ENCODE measurements around the gene AKR7A3.
"Not testable (repeated sequence)": the region's sequence is repeated elsewhere in the genome, so short reads cannot be mapped to it uniquely, and the experiment has no call there.

AKR7A3 gene

DNA sequence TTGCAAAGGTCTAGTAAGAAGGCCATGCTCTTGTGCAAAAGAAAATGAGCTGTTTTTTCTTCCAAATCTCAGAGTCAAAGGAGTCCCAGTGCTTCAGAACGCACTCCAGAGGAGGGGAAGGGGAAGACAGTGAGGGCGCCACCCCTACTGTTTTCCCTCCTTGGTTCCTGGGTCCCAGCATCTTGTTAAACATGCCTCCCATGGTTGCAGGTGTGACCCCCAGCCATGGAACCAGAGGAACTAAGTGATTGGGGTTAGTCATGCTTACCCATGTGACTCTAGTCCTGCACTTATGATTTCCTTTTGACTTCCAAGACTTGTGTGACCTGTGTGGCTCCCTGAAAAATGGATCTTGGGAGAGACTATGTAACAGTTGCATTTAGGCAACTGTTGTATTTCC lies 6.1 kb upstream of the AKR7A3 start:
- WGBS, result 91% methylated on average over 1 of the region's 2 CpGs

DNA sequence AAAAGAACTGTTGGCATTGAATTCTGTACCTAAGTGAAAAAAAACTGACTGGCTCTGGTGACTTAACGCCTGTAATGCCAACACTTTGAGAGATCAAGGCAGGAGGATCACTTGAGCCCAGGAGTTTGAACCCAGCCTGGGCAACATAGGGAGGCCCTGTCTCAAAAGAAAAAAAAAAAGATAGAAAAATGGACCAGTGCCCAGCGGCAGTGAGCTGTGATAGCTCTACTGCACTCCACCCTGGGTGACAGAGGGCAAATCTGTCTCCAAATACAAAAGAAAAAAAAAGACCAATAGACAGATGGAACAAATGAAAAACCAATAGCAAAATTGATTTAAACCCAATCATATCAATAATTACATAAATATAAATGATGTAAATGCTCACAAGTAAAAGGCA lies 674 bp upstream of the AKR7A3 start:
- Histone ChIP-seq H3K36me3 (ENCODE audit: control insufficient read depth in 1 of 2, insufficient read depth in 2 of 2, low read depth in 1 of 2, low read length in 2 of 2) (peaks cover 5 to 20% of the 10 kb centered on the region in 2 experiments), H3K79me1 (replicated peaks; ENCODE audit: low read length, poor library complexity, severe bottlenecking) (no peaks in the 10 kb centered on the region), H3K9me3 (ENCODE audit: control insufficient read depth, low read length) (peaks cover 18% of the 10 kb centered on the region), H2AK5ac (ENCODE audit: low read length, severe bottlenecking) (no peak overlapping the region), H3K14ac (ENCODE audit: low read length in 2 of 2) (no peak overlapping the region), H3K4ac (ENCODE audit: low read depth in 1 of 2, low read length in 2 of 2) (no peak overlapping the region), H3K23ac (ENCODE audit: low read length in 2 of 2) (no peak overlapping the region), H3K4me3 (ENCODE audit: insufficient read depth in 1 of 2, low read depth in 1 of 2, low read length in 2 of 2) (peak overlapping the region in 1 of 2 experiments; percentile 75), H3K18ac (ENCODE audit: low read depth in 1 of 2, low read length in 2 of 2) (no peak overlapping the region), H3K4me1 (ENCODE audit: control insufficient read depth, insufficient read depth, low read depth, low read length) (peaks cover 8% of the 10 kb centered on the region), H3K27ac (ENCODE audit: low read length, poor library complexity, severe bottlenecking) (no peak overlapping the region), H4K8ac (ENCODE audit: low read length) (no peak overlapping the region), H3K27me3 (ENCODE audit: control insufficient read depth in 1 of 2, insufficient read depth in 1 of 2, low read length in 2 of 2) (no peaks in the 10 kb centered on the region), H3K9ac (ENCODE audit: low read length) (peak overlapping the region; percentile 48), H2BK12ac (ENCODE audit: low read length in 2 of 2) (no peak overlapping the region), H2BK15ac (ENCODE audit: low read depth, poor library complexity, severe bottlenecking) (no peak overlapping the region), H4K91ac (ENCODE audit: low read length) (no peak overlapping the region), H3K4me2 (ENCODE audit: low read length, poor library complexity, severe bottlenecking) (peak overlapping the region; percentile 48), H2BK5ac (ENCODE audit: low read depth, low read length, poor library complexity, severe bottlenecking) (no peak overlapping the region), H2BK120ac (ENCODE audit: low read depth, low read length) (no peak overlapping the region), H2AFZ (ENCODE audit: low read depth, low read length) (no peak overlapping the region)
- 58% methylated on average over 2 of the region's 2 CpGs for WGBS
- DNase-seq, result no peak

More for the DNA sequence above, 6.1 kb upstream of the AKR7A3 start:
- H3K4me1 ChIP-seq (ENCODE audit: control insufficient read depth, insufficient read depth, low read depth, low read length), result no peaks in the 10 kb centered on the region
- peaks cover 6 to 23% of the 10 kb centered on the region in 2 experiments for H3K36me3 ChIP-seq (ENCODE audit: control insufficient read depth in 1 of 2, insufficient read depth in 2 of 2, low read depth in 1 of 2, low read length in 2 of 2)
- H3K14ac ChIP-seq (ENCODE audit: low read length in 2 of 2), result no peak overlapping the region
- no peak overlapping the region for H2BK15ac ChIP-seq (ENCODE audit: low read depth, poor library complexity, severe bottlenecking)
- no peak overlapping the region for H3K23ac ChIP-seq (ENCODE audit: low read length in 2 of 2)
- H2BK5ac ChIP-seq (ENCODE audit: low read depth, low read length, poor library complexity, severe bottlenecking), result no peak overlapping the region
- H2BK120ac ChIP-seq (ENCODE audit: low read depth, low read length), result no peak overlapping the region
- H3K4me3 ChIP-seq (ENCODE audit: insufficient read depth in 1 of 2, low read depth in 1 of 2, low read length in 2 of 2), result peak overlapping the region in 1 of 2 experiments; percentile 9
- no peak overlapping the region for H2BK12ac ChIP-seq (ENCODE audit: low read length in 2 of 2)
- H3K4ac ChIP-seq (ENCODE audit: low read depth in 1 of 2, low read length in 2 of 2), result no peak overlapping the region
- no peak overlapping the region for H3K9ac ChIP-seq (ENCODE audit: low read length)
- H3K79me1 ChIP-seq (replicated peaks; ENCODE audit: low read length, poor library complexity, severe bottlenecking), result no peaks in the 10 kb centered on the region
- H3K27me3 ChIP-seq (ENCODE audit: control insufficient read depth in 1 of 2, insufficient read depth in 1 of 2, low read length in 2 of 2), result no peaks in the 10 kb centered on the region
- H4K91ac ChIP-seq (ENCODE audit: low read length), result no peak overlapping the region
- H2AFZ ChIP-seq (ENCODE audit: low read depth, low read length), result no peak overlapping the region
- no peak overlapping the region for H3K4me2 ChIP-seq (ENCODE audit: low read length, poor library complexity, severe bottlenecking)
- no peak overlapping the region for H3K18ac ChIP-seq (ENCODE audit: low read depth in 1 of 2, low read length in 2 of 2)
- no peak for DNase-seq
- H4K8ac ChIP-seq (ENCODE audit: low read length), result no peak overlapping the region
- H3K27ac ChIP-seq (ENCODE audit: low read length, poor library complexity, severe bottlenecking), result no peak overlapping the region
- peaks cover 35% of the 10 kb centered on the region for H3K9me3 ChIP-seq (ENCODE audit: control insufficient read depth, low read length)
- H2AK5ac ChIP-seq (ENCODE audit: low read length, severe bottlenecking), result no peak overlapping the region

DNA sequence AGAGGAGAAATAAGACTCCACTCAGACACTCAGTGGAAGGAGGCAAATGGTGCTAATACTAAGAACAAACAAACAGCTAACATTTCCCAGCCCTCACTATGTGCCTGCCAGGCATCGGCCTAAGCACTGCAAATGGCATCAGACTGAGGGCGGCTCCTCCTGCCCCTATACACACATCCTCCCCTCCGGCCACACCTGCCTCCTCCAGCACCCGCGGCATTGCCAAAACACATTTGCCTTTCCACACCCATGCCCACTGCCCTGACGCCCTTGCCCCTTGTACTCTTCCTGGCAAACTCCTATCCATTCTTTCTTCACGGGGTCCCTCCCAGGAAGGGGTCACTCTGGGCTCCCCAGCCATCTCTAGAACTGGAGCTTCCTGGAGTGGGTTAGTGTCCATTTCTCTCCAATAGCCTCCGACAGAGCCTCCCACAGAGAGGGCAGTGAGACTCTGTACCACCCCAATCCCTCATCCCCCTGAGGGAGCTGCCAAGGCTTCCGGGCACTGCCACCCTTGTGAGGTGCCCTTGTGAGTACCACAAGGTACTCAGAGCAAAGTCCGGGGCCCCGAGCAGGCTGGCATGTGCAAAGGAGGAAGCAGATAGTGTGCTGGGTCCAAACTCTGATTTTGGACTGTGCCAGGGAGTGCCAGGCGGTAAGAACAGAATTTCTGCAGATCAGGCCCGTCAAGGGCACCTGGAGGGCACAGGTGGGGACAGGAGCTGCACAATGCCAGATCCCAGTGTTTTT lies 959 bp downstream of the AKR7A3 start:
- peaks cover 11% of the 10 kb centered on the region for H3K9me3 ChIP-seq (ENCODE audit: control insufficient read depth, low read length)
- H3K27ac ChIP-seq (ENCODE audit: low read length, poor library complexity, severe bottlenecking), result no peak overlapping the region
- no peak overlapping the region for H3K14ac ChIP-seq (ENCODE audit: low read length in 2 of 2)
- no peak overlapping the region for H3K23ac ChIP-seq (ENCODE audit: low read length in 2 of 2)
- no peak overlapping the region for H3K4ac ChIP-seq (ENCODE audit: low read depth in 1 of 2, low read length in 2 of 2)
- 91% methylated on average over 13 of the region's 13 CpGs for WGBS
- no peak overlapping the region for H2AFZ ChIP-seq (ENCODE audit: low read depth, low read length)
- no peak overlapping the region for H4K8ac ChIP-seq (ENCODE audit: low read length)
- no peak overlapping the region for H3K4me2 ChIP-seq (ENCODE audit: low read length, poor library complexity, severe bottlenecking)
- no peak overlapping the region for H2BK120ac ChIP-seq (ENCODE audit: low read depth, low read length)
- H3K79me1 ChIP-seq (replicated peaks; ENCODE audit: low read length, poor library complexity, severe bottlenecking), result no peaks in the 10 kb centered on the region
- H3K9ac ChIP-seq (ENCODE audit: low read length), result no peak overlapping the region
- H3K4me1 ChIP-seq (ENCODE audit: control insufficient read depth, insufficient read depth, low read depth, low read length), result peaks cover 8% of the 10 kb centered on the region
- peaks cover 4 to 25% of the 10 kb centered on the region in 2 experiments for H3K36me3 ChIP-seq (ENCODE audit: control insufficient read depth in 1 of 2, insufficient read depth in 2 of 2, low read depth in 1 of 2, low read length in 2 of 2)
- no peak overlapping the region for H4K91ac ChIP-seq (ENCODE audit: low read length)
- H3K4me3 ChIP-seq (ENCODE audit: insufficient read depth in 1 of 2, low read depth in 1 of 2, low read length in 2 of 2), result no peak overlapping the region
- no peak overlapping the region for H2BK5ac ChIP-seq (ENCODE audit: low read depth, low read length, poor library complexity, severe bottlenecking)
- H3K18ac ChIP-seq (ENCODE audit: low read depth in 1 of 2, low read length in 2 of 2), result no peak overlapping the region
- H2BK15ac ChIP-seq (ENCODE audit: low read depth, poor library complexity, severe bottlenecking), result no peak overlapping the region
- no peak for DNase-seq
- no peak overlapping the region for H2AK5ac ChIP-seq (ENCODE audit: low read length, severe bottlenecking)
- no peaks in the 10 kb centered on the region for H3K27me3 ChIP-seq (ENCODE audit: control insufficient read depth in 1 of 2, insufficient read depth in 1 of 2, low read length in 2 of 2)
- H2BK12ac ChIP-seq (ENCODE audit: low read length in 2 of 2), result no peak overlapping the region

DNA sequence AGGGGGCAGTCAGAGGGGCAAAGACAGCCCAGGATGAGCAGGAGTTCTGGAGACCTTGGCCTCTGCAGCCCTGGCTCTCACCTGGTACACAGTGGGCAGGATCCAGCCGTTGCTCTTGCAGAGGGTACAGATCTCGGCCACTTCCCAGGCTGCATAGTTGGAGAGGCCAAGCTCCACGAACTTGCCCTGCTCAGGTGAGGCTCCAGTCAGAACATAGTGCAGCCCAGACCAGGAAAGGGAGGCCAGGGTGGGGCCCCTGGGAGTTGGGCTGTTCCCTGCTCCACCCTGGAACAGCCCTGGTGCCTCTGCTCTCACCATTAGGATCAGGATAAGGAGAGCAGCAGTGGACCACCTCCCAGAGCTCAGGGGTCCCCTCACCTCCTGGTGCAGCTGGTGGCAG lies 2.8 kb downstream of the AKR7A3 start:
- not testable (repeated sequence) for H2BK12ac ChIP-seq (ENCODE audit: low read length in 2 of 2); H2AK5ac ChIP-seq (ENCODE audit: low read length, severe bottlenecking); H2AFZ ChIP-seq (ENCODE audit: low read depth, low read length); H4K8ac ChIP-seq (ENCODE audit: low read length); H3K14ac ChIP-seq (ENCODE audit: low read length in 2 of 2); H3K4ac ChIP-seq (ENCODE audit: low read depth in 1 of 2, low read length in 2 of 2); H3K4me1 ChIP-seq (ENCODE audit: control insufficient read depth, insufficient read depth, low read depth, low read length); H3K4me2 ChIP-seq (ENCODE audit: low read length, poor library complexity, severe bottlenecking); H2BK15ac ChIP-seq (ENCODE audit: low read depth, poor library complexity, severe bottlenecking); H3K23ac ChIP-seq (ENCODE audit: low read length in 2 of 2); DNase-seq; H3K4me3 ChIP-seq (ENCODE audit: insufficient read depth in 1 of 2, low read depth in 1 of 2, low read length in 2 of 2); H2BK5ac ChIP-seq (ENCODE audit: low read depth, low read length, poor library complexity, severe bottlenecking); H3K9me3 ChIP-seq (ENCODE audit: control insufficient read depth, low read length); H4K91ac ChIP-seq (ENCODE audit: low read length); H3K9ac ChIP-seq (ENCODE audit: low read length); H3K27ac ChIP-seq (ENCODE audit: low read length, poor library complexity, severe bottlenecking); H2BK120ac ChIP-seq (ENCODE audit: low read depth, low read length); H3K27me3 ChIP-seq (ENCODE audit: control insufficient read depth in 1 of 2, insufficient read depth in 1 of 2, low read length in 2 of 2); H3K18ac ChIP-seq (ENCODE audit: low read depth in 1 of 2, low read length in 2 of 2); H3K79me1 ChIP-seq (replicated peaks; ENCODE audit: low read length, poor library complexity, severe bottlenecking)
- peaks cover 4 to 21% of the 10 kb centered on the region in 2 experiments for H3K36me3 ChIP-seq (ENCODE audit: control insufficient read depth in 1 of 2, insufficient read depth in 2 of 2, low read depth in 1 of 2, low read length in 2 of 2)
- 67% methylated on average over 3 of the region's 3 CpGs for WGBS
